NCI-H2081 (cell line): ENCODE results near the gene CD247.

Experiments
- DNase-seq, 2 experiments: peaks; one replicate each; lab custom pipeline; 2025; lab: John Stamatoyannopoulos, UW

The CD247 gene

DNA sequence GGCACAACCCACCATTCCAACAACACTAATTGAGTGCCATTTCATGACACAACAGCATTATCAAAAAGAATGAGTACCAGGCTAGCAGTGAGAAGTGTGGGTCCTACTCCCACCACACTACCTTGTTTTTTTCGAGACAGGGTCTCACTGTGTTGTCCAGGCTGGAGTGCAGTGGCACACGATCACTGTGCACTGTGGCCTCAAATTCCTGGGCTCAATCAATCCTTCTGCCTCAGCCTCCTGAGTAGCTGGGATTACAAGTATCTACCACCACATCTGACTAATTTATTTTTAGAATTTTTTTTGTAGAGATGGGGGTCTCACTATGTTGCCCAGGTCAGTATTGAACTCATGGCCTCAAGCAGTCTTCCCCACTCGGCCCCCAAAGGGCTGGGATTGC, 30.7 kb downstream of the CD247 start:
- DNase-seq = no peak

DNA sequence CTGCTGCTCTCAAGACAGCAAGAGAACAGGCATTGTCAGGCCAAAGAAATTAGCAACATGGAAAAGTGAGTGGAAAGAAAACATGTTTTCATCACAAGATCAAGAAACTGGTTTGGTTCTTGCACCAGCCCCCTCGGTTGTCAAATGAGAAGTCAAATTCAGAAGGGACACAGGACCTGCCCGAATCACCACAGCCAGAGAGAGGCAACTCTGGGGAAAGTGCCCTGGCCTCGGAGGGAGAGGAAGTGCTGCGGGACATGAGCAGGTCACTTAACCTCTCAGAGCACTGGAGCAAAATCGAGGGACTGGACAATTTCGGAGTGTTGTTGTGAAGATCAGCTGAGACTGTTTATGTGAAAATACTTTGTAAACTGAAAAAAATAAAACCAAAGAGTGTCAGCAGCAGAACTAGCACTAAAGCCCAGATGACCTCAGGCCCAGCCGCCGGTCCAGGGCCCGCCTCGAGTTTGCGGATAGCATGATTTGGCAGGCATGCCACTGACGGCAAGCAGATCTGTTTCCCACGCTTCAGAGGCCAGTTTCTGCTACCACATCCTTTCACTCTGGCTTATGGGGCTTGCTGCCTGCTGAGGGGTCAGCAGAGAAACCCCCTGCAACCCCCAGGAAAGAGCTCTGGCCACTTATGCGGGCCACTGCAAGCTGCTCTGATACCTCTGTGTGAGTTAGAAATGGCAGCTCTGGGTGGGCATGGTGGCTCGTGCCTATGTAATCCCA, 32.1 kb downstream of the CD247 start:
- no peak for DNase-seq

DNA sequence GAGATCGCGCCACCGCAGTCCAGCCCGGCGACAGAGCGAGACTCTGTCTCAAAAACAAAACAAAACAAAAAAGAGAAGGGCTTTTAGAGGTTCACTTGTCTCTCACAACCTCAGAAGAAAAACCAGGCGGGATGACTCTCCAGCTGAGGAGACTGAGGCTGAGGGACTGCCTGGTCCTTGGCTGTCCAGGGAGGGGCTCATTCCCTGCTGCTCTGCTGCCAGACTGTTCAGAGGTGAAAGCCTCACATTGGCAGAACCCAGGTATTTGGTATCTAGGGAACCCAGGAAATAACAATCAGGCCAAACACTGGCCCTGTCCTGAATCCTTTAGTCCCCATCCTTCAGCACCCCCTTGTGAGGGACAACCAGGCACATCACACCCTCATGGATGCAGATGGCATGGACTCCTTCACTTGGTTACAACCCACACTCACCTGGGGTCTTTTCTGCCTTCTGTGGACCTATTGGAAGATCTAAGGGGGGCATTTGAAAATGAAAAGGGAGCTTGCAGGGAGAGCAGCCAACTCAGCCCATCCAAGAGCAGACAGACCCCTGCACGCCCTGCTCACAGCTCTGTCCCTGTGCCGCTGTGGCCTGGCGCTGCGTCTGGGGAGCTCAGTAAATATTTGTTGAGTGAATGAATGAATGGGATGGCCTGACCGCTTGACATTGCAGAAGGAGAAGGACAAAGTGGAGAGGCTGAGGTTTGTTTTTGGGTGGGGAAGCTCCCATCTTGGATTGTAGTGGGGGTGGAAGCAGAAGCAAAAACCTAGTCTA, 33.4 kb downstream of the CD247 start:
- DNase-seq = no peak

DNA sequence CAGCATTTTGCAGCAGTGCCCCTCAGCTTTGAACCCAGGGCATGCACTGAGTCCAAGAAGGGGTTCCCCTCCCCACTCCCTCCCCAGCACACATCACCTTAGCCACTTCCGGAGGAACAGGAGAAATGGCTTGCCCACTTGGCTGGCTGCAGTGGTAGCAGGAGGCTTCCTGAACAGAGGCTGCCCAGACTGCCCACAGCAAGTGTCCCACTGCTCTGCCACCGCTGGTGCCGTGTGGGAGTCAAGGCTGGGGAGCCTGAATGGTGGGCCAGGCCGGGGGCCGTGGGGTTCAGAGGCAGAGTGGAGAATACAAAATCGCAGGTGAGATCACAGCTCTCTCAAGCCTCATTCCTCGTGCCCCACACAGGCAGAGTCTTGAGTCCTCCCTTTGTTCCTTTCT, 34.5 kb downstream of the CD247 start:
- DNase-seq = no peak

DNA sequence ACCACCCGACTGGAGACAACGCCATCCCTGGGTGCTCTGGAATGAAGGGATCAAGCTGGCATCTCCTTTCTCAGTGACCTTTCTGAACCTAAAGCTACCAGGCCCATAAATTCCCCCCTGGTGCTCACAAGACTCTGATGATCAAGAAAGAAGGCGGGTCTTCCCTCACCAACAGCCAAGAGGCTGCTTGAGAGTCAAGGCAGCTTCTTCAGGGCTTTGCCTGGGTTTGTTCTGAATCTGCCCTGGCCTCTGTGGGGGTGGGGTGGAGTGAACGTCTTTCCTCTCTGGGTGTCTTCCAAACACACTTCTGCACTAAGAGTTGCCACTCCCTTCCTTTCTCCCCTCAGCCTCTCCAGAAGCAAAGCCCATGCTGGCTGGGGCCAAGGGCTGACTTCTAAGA, 36.1 kb downstream of the CD247 start:
- no peak for DNase-seq

DNA sequence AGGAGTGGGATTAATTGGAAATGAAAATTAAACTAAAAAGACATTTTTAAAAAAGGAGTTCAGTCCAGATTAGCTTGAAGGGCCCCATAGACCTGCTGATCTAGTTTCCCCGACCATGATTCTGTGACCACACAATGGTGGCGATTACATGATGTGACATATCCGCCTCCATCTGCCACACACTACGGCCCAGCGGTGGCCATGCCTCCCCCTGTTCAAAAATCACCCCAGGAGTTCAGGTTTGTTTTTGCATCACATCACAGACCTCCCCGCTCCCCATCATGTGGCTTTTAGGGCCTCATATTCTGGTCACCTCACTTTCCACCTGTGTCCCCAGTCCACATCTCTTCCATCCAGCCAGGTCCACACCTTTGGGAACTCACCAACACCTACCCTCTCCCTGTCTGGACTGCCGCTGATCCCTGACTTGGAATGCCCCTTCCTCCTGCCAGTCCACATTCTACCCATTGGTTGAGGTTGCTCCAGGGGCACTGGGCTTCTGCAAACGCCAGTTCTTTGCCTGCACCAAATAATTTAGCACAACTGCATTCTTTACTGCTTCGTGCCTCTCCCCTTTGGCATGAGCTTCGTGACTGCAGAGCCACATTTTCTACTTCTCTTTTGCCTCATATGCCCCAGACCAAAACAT, 38.9 kb downstream of the CD247 start:
- no peak for DNase-seq

DNA sequence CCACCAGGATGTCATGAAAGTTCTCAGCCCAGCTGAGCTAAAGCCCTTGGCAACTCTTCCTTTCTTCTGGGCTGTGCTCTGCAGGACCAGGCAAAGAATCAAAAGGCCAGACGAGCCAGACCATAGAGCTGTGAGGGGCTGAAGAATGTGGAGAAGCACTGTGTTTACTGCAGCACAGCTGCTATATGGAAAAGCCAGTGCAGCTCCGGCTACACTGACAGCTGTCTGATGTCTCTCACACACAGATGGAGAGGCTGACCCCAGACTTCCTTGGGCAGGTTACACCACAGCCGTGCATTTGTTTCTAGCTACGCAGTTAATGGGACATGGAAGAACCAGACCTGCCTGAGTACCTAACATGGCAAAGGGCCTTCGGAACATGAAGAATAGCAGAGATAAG, 40.3 kb downstream of the CD247 start:
- DNase-seq = no peak

DNA sequence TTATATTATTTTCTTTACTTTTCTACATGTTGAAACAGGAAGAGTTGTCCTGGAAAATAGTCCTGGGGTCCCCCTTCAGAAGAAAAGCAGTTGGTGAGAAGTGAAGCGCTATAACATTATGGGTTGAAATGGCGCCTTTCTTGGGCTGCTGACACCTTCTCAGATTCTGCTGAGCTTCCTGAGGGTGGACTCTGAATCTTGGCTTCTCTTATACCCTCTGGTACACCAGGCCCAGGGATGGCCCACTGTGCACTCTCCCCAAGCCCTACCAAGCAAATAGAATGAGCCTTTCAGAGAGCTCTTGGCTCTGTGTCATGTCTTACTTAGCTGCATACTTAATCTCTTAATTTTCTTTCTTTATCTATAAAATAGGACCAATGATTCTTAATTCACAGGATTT, 42.3 kb downstream of the CD247 start:
- DNase-seq = no peak

DNA sequence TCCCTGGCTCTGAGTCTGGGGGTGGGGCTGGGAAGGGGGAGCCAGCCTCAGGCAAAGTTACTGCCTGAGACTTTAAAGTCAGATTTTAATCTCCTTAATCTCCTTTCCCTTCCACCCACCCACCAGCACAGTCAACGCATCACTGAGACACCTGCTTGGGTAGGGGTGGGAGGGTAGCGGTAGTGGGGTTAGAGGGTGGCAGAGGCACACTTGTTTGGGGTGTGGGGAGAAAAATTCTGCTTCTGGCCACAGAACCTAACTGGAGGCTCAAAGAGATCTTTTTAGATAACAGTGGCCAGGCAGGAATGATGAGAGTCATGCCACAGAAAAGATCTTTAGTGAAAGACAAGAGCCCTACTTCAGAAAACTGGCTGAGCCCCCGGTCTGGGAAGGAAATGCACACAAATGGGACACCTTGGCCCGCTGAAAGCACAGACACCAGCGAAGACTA, 44.1 kb downstream of the CD247 start:
- DNase-seq = no peak

DNA sequence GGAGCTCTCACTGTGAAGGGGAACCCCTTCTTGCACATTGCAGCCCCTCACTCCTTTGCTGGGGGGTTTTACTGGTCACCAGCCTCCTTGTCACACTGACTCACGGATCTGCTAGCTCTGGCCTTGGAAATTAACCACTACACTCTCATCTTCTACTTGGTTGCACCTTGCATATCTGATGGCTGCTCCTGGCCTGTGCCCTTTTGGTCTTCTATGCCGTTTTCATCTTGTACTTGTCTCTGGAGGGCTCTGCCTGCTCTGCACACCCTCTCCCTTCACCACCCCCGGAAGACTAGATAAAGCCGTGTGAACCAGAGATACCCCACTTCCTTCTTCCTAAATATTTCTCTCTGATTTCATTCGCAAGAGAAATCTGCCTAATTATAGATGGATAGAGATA, 44.6 kb downstream of the CD247 start:
- no peak for DNase-seq

DNA sequence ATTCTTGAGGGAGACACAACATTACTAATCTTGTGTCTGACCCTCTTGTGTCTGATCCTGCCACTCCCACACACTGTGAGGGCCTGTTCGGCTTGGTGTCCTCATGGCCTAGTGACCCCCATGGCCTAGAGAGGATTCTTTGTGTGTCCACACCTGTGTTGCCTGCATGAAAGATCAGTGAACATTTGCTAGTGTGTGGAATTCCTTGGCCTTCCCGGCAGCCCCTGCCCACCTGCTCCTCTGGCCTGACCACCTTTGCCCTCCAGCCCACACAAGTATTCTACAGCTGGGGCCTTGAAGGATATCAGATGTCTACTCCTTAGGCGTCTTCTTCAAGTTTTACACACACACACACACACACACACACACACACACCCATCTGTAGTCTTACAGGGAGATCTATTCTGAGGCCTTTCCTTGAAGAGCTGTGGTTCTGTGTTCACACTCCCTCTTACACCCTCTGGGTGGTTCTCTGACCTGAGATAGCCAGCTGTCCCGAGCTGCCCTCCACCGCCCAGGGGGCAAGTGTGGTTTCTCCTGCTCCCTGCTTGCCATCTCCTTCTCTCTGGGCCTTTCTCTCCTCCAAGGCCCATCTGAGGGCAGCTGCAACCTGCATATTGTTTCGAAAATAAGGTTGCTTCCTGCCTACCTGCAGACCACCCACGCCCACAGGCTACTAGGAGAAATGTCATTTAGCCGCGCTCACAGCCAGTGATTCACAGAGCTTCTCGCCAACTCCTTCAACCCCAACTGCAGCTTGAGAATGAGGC, 45.4 kb downstream of the CD247 start:
- DNase-seq = no peak

DNA sequence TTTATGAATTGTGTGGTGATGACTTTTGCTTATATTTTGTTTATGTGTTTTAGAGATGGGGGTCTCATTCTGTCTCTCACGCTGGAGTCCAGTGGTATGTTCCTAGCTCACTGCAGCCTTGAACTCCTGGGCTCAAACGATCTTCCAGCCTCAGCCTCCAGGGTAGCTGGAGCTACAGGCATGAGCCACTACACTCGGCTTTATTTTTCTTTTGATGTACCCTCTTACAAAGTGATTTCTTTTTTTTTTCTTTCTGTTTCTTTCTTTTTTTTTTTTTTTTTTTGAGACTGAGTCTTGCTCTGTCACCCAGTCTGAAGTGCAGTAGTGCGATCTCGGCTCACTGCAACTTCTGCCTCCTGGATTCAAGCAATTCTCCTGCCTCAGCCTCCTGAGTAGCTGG, 46.8 kb downstream of the CD247 start:
- no peak for DNase-seq

DNA sequence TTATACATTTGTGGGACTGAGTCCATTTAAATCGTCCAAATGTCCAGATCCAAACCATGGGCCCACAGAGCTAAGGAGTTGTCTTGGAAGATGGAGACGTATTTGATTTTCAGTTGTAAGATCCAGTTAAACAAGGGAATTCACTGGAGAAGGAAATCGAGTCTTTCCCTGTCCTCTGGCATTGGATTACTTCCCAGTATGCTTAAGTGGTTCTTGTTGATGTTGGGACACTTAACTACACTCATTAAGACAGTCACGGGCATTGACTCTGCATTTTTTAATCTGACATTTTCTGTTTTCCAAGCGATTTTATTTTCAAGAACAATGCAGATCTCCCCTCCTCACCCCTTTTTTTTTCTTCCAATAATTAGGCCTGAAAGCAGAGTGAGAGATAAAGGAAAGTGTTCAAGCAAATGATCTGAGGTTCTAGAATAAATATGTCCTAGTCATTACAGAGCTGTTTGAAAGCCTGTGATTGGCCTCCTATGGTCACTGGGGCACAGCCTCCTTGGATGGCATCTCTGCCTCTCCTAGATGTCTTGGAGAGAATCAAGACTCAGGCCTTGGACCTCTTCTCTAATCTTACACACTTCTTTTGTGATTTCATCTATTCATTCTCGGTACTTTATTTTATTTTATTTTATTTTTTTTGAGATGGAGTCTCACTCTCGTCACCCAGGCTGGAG, 48.9 kb downstream of the CD247 start:
- no peak for DNase-seq

DNA sequence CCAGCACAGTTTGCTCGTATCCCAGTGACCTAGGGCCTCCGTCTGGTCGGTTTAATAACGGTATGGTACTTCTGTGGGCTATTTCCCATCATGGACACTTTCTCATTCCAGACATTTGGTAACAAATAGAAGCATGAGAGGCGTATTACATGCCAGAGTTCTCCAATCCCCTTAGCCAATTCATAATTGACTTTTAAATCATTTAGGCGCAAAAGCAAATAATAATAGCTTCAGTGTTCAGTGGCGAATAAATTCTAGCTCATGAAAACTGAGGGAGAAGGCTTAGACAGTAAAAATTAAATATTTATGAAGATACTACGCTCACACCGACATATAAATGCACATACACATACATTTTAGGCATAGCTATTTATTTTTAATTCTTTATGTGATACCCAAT, 50.6 kb downstream of the CD247 start:
- no peak for DNase-seq

DNA sequence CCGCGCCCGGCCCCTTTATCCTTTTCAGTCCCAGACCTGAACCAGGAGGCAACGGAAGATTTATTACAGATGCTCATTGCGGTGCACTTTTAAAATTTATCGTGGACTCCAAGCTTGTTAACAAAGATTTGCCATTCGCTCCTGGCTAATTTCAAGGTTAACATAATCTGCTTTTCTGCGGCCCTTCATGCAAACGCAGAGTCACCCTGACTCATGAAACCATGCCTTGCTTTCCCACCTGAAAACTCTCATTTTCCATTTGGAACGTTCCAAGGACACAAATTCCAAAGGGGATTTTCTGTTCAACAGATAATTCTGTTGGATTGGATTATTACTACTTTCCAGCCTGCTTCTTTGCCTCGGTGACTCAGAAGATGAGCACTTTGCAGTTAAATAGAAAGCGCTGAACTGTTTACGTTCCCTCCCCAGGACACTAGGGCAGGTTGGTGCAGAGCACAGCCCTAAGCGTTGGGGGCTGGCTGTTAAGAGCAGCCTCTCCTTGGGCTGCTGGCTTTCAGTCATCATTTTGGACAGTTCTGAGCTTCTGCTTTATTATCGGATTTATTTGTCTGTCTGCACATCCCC, 51.1 kb downstream of the CD247 start:
- no peak for DNase-seq

DNA sequence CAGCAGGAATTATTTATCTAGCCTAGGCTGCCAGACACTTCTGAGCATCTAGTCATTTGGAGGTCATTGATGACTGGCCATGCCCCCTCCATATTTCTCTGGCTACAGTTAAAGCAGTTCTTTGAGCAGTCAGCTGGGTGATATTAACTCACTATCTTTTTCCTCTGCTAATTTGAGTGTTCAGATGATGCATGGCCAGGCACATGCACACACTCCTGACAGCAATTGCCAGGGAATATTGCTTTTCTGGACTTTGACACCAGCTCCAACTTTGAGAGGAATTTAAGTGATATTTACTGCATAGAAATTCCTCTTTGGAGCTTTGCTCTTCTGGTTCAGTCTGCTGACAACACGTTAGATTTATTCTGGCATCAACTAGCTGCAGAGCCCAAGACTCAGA, 52.6 kb downstream of the CD247 start:
- DNase-seq = no peak

DNA sequence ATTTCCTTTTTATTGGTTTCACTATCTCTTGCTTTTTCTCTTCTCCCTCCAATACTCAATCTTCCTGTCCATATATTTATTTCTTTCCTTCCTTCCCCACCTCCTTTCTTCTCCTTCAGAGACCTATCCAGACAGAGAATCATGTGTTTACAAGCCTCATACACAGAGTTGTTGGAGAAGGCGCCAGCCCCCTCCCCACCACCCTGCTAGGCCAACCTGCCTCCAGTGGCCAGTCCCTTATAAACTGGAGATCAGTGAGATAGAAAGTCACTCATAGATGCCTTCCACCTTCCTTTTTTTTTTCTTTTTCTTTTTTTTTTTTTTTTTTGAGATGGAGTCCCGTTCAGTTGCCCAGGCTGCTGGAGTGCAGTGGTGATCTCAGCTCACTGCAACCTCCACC, 53.3 kb downstream of the CD247 start:
- DNase-seq = no peak

DNA sequence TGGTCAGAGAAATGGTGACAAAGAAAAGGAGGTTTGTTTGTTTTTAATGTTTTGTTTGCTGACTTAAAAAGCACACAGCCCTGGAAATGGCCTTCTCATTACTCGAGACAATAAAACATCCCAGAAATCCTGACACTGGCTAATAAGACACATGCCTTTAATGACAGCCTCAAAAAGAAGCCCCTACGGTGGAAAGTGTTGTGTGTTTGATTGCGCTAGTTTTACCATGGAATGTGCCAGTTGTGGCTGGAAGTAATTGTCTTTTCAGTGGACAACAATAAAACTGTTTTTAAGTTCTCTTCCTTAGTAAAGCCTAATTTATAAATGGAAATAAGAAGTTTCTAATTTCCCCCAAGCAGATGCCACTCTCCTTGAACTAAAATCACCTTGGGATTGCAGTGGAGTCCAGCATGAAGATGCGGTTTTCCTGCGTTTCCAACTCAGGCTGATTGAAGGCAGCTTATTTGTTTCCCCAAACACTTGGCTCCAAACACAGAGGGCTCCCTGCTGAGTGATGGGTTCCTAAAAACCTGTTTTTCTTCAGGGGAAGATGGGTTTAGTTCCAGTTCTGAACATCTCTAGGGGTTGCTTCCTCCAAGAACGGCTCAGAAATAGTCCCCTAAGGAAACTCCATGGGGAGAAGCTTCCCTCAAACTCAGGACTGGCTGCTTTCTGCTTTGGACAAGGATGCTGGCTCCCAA, 54.3 kb downstream of the CD247 start:
- DNase-seq = no peak

DNA sequence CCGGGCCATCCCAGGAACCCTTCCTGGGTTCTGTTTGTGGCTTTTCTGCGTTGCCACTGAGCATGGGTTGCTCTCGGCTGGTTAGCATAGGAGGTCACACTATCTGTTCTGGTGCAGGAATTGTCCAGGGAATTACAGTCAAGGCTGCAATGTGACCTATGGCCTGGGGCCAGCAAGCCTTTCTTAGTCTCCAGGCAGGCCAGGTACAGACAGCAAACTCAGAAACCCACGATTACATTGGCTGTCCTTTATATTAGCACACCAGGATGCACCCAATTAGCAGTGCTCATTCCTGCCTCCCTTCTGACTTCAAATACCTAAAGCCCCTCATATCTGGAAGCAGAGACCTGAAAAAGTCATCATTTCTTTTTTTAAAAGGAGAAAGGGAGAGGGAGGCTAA, 55.2 kb downstream of the CD247 start:
- no peak for DNase-seq

DNA sequence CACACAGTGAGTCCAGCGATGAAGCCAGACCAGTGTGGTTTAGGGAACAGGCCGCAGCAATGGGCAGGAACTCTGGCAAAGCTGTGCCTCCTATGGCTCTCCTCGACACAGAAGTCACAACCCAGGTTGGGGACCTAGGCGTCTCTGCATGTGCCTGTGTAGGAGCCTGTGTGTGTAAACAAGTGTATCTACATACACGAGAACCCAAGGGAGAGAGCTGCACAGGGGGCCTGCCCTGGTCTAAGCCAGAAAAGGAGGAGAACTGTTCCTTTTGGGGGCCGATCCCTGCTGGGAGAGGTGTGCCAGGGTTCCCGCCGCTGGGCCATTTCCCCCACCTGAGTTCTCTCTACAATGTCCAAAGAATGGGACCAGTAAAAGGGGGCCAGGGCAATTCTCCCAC, 56.0 kb downstream of the CD247 start:
- DNase-seq = no peak

DNA sequence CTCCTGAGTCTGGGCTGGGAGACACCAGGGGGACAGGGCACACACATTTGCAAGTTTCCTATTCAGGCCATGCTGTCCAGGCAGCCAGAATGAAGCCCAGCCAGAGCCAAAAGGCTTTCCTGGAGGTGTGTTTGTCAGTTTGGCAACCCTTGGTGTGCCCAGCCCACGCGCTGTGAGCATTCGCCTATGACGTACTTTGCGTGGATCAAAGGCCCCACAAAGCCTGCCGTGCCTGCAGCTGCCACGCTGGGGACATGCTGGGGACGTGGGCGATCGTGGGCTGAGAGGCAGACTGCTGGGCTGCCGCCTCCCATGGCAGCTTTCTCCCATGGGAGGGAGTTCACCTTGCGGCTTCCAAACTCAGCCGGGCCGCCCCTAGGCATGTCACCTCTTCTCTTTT, 57.5 kb downstream of the CD247 start:
- DNase-seq = no peak
